Measurements from ENCODE around the gene ALOXE3.

DNA sequence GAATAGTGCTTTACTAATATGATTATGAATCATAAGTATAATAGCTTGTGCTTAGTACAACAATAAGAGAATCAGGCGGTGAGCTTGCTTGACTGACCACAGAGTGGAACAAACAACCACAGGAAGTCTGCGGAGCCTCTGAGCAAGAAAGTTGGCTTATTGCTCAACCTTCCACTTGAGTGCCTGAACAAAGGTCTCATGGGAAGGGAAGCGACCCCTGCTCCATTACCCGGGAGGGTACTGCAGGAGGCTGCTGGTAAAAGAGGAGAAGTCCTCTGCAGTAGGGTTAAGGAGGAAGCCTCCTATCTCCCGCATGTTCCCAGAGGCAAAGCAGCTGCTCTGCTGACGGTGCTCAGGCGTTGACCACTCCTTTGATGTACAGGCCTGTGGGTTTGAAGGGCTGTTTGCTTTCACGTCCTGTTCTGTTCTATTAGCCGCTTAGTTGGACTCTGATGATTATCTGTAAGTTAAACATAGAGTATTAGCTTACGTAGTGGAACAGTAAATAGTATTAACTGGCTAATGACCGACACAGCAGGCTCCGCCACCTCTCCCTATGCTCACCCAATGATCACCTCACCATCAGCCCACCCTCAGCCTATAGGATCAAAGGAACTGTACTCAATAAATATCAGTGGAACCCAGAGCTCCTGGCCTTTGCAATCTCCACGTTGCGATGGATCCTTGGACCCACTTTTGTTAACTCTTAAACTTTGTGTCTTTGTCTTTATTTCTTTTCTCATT, 61.9 kb downstream of the ALOXE3 start:
- TF ChIP-seq, protein P1, sequence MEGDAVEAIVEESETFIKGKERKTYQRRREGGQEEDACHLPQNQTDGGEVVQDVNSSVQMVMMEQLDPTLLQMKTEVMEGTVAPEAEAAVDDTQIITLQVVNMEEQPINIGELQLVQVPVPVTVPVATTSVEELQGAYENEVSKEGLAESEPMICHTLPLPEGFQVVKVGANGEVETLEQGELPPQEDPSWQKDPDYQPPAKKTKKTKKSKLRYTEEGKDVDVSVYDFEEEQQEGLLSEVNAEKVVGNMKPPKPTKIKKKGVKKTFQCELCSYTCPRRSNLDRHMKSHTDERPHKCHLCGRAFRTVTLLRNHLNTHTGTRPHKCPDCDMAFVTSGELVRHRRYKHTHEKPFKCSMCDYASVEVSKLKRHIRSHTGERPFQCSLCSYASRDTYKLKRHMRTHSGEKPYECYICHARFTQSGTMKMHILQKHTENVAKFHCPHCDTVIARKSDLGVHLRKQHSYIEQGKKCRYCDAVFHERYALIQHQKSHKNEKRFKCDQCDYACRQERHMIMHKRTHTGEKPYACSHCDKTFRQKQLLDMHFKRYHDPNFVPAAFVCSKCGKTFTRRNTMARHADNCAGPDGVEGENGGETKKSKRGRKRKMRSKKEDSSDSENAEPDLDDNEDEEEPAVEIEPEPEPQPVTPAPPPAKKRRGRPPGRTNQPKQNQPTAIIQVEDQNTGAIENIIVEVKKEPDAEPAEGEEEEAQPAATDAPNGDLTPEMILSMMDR (IDR thresholded peaks at IDR 0.05 in 4 of 5, conservative IDR thresholded peaks at IDR 0.05 in 1 of 5), result no peak
- TF ChIP-seq POLR2A (IDR thresholded peaks at IDR 0.05), result no peak
